Measurements from ENCODE around the gene ONECUT3.

DNA sequence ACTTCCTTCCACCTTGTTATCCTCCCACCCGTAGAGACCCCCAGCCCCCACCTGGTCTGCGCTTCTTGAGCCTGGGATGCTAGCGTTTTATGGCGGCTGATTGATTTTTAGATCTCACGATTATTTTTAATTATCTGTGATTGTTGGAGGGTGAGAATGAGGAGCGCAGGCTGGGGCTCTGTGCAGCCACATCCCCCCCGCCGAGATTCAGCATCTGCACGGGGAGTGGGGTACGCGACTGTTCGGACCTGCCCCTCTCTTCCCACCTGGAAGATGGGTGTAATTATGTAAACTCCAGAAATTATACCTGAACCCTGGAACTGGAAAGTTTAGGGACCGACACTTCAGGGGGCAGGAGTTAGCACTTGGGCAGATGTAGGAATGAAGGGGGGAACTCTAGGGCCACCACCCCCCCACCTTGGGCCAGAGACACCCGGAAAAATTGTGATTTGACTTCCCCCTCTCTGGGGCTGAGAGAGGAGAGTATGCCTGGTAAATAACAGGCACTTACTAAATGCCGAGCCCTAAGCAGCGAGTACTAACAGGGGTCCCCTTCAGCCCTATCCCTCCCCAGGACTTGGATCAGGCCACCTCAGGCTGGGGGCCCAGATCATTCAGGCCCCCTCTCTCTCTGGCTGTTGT lies 1.8 kb upstream of the ONECUT3 start:
- TF ChIP-seq CTCF (IDR thresholded peaks at IDR 0.05; ENCODE audit: extremely low read depth in 1 of 2, insufficient read depth in 1 of 2, low read depth in 1 of 2, low read length in 2 of 2): no peak
- no peak for TF ChIP-seq GATA2 (IDR thresholded peaks at IDR 0.05; ENCODE audit: insufficient read depth, insufficient read length, low read depth, low read length)
- TF ChIP-seq MAX (IDR thresholded peaks at IDR 0.05; ENCODE audit: insufficient read depth, insufficient read length): no peak
- TF ChIP-seq POLR2AphosphoS5 (IDR thresholded peaks at IDR 0.05; ENCODE audit: insufficient read depth, low read depth, low read length): no peak
- no peak for TF ChIP-seq FOS (IDR thresholded peaks at IDR 0.05; ENCODE audit: borderline replicate concordance, insufficient read depth, low read length)
